D721Med (cell line): Measurements from ENCODE around the gene BMS1.

Experiments
- DNase-seq: peaks from one replicate; pipeline ENCODE4 v3.0.0; 2011; ENCODE audit warnings: low spot score; ENCODE audit not compliant: insufficient read length
- FAIRE-seq: peaks from 2 replicates; lab custom pipeline; 2011; peaks lifted over from hg19 to GRCh38; lab: Jason Lieb, UNC
- TF ChIP-seq, protein P1 (sequence below): IDR thresholded peaks from 2 replicates; pipeline ENCODE4 v1.5.1; 2012; ENCODE audit warnings: mild to moderate bottlenecking, control low read depth; ENCODE audit not compliant: insufficient read depth; ENCODE audit errors: missing control alignments

The BMS1 gene

DNA sequence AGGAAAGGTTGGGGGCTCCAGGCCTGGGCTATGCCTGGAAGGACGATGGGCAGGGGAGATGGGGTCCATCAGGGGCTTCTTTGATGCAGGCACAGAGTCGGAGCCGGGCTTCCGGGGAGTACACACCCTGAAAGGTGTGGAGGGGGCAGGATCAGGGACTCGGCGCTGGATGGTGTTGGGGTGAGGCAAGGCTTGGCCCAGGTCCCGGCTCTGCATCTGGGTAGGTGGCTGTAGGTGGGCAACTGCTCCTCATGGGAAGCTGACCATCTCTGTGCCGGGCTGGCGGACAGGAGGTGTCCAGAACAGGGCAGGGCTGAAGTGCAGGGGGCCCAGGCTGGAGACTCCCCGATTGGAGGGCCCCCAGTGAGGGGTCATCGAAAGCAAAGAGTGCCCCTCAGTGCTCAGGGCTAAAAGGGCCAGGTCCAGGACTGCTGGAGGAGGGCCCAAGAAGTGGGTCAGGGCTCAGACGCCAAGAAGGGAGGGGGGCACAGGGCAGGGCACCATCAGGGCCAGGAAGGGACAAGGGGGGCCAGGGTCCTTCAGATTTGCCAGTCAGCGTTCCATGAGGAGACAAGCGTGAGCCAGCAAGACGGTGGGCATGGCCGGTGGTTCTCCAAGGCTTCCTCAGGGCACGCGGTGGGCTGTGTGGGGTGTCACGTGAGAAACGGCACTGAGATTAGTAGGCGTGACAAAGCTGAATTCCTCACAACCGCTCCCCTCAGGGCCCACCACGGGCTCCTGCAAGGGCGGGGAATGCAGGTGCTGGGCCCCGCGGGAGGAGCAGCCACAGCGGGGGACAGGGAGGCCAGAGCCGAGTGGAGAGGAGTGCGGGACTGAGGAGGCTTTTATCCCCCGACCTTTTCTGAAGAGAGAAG, 97.0 kb downstream of the BMS1 start:
- TF ChIP-seq, protein P1, sequence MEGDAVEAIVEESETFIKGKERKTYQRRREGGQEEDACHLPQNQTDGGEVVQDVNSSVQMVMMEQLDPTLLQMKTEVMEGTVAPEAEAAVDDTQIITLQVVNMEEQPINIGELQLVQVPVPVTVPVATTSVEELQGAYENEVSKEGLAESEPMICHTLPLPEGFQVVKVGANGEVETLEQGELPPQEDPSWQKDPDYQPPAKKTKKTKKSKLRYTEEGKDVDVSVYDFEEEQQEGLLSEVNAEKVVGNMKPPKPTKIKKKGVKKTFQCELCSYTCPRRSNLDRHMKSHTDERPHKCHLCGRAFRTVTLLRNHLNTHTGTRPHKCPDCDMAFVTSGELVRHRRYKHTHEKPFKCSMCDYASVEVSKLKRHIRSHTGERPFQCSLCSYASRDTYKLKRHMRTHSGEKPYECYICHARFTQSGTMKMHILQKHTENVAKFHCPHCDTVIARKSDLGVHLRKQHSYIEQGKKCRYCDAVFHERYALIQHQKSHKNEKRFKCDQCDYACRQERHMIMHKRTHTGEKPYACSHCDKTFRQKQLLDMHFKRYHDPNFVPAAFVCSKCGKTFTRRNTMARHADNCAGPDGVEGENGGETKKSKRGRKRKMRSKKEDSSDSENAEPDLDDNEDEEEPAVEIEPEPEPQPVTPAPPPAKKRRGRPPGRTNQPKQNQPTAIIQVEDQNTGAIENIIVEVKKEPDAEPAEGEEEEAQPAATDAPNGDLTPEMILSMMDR = no peak
- DNase-seq (no peak), FAIRE-seq (no peak)

DNA sequence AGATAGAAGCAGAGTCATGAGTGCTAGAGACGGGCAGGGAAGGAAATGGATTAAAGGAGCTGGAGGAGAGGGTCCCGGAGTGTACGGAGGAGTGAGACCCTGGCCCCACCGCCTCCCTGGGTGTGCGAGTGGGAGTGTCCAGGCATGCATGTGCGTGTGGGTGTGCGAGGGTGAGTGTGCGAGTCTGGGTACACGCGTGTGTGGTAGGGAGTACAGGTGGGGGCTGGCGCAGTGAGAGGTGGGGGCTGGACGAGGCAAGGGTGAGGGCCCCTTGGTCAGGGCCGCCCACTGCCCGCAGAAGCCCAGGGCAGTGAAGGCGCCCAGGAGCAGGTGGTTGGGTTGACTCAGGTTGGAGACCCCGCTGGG, 97.6 kb downstream of the BMS1 start:
- TF ChIP-seq, protein P1 = no peak
- no peak for FAIRE-seq

DNA sequence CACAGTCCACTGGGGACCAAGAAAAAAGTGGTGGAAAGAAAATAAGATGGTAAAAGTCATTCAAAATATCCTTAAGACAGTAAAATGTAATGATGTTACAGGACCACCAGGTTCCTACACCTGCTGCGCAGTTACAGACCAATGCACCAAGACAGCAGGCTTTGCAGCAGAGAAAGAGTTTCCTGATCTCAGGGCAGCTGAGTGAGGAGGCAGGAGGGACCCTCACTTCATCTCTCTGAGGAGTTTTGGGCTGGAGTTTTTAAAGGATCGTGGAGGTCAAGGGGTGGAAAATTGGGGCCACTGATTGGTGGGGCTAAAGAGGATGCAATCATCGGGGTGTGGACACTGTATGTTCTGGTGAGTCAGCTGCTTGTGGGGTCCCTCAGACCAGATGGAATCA, 100.0 kb downstream of the BMS1 start:
- FAIRE-seq (no peak), DNase-seq (no peak)
- TF ChIP-seq, protein P1 = no peak

More for the DNA sequence above, 97.6 kb downstream of the BMS1 start:
- DNase-seq = no peak
